Erythroblast (primary cell): Measurements from ENCODE around the gene C16orf92.

Experiments used
- GATA1 ChIP-seq: IDR thresholded peaks from 2 replicates; pipeline ENCODE4 v1.6.1; 2011; ENCODE audit warnings: low read depth, mild to moderate bottlenecking, control low read depth, low read length, moderate library complexity
- POLR2A ChIP-seq: IDR thresholded peaks from 2 replicates; pipeline ENCODE4 v1.6.1; 2011; ENCODE audit warnings: mild to moderate bottlenecking, low read length

DNA sequence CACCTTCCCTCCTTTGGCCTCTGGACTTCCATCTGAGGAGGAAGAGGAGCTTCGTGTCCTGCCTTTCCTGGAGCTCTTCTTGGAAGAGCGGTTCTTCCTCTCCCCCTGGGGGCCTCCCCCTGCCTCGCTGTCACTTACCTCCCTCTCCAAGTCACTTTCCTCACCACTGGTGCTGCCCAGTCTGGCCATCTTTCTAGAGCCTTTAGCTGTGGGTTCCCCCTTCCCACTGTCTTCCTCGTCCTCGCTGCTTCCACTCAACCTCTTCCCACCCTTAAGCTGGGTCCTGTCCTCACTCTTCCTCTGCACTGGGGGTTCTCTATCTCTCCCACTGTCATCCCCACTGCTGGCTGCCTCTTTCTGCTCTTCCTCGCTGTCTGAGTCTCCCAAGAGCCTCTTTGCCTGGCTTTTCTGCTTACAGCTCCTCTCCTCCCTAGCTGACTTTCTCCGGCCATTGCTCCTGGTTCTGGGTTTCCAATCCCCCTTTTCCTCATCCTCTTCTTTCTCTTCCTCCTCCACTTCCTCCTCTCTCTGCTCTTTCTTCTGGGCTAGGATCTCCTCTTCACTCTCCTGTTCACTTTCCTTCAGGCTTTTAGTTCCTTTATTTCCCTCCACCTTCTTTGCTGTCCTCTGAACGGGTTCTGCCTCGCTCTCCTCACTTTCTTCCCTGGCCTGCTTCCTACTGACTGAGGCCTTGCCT is 28.9 kb upstream of the C16orf92 start:
- TF ChIP-seq POLR2A: no peak
- no peak for TF ChIP-seq GATA1
